GM12878 (cell line): ENCODE data around the gene CACNA1E. TPM values are rescaled to one million over a fixed set of nuclear protein-coding genes. Genes with fewer than 3 reads are reported as not detected.
A peak's percentile ranks its signal among the peaks of the same experiment; 100 is the strongest.

Experiments used
- ATAC-seq: fragments of 200-7000 bp; cut with Tn5 transposase; 3 replicates; pipeline ENCODE4 v1.9.1; 2020; ENCODE audit warnings: mild to moderate bottlenecking, moderate library complexity
- BruUV-seq: library from RNA; stranded (reverse); fragments of 400-500 nt; replicated peaks from 2 replicates; lab custom pipeline; 2021; lab: Mats Ljungman, UMichigan
- CTCF ChIA-PET: fragments of 300-600 bp; sonication (Branson Sonifier 250); formaldehyde crosslinking; extraction: SDS; loops from one replicate; lab custom pipeline; 2021; ENCODE audit warnings: inconsistent platforms; lab: Yijun Ruan, JAX
- POLR2A ChIA-PET: fragments of 350-600 bp; formaldehyde crosslinking; extraction: SDS; loops from one replicate; lab custom pipeline; 2021; ENCODE audit warnings: inconsistent platforms; lab: Charles Lee
- RAD21 ChIA-PET: fragments of 300-600 bp; sonication (Branson Sonifier 250); formaldehyde crosslinking; loops from one replicate; lab custom pipeline; 2023; ENCODE audit warnings: antibody characterized with exemption; ENCODE audit not compliant: unreplicated experiment; lab: Charles Lee
- SMC1A ChIA-PET: fragments of 300-600 bp; sonication (Branson Sonifier 250); formaldehyde crosslinking; loops from one replicate; lab custom pipeline; 2023; ENCODE audit not compliant: unreplicated experiment, uncharacterized antibody; lab: Charles Lee
- DNase-seq: peaks from one replicate; pipeline ENCODE4 v3.0.0-alpha.2; 2011; ENCODE audit warnings: low read depth, low spot score
- FAIRE-seq: peaks from 3 replicates; lab custom pipeline; 2011; peaks lifted over from hg19 to GRCh38; lab: Jason Lieb, UNC
- H2AFZ ChIP-seq: 2 replicates; pipeline ENCODE4 v1.6.0; 2011; ENCODE audit warnings: low read depth, low read length, control low read depth; ENCODE audit not compliant: control insufficient read depth
- H3K27ac ChIP-seq: 2 replicates; pipeline ENCODE4 v1.5.1; 2011; ENCODE audit warnings: control low read depth; ENCODE audit not compliant: control insufficient read depth, insufficient read depth
- H3K27me3 ChIP-seq, 2 experiments: replicated peaks in 1 of 2; 2 replicates each; pipeline versions ENCODE4 v1.6.0 to v1.6.1; 2011; ENCODE audit warnings: low read length in 1 of 2; ENCODE audit not compliant: control insufficient read depth in 2 of 2, insufficient read depth in 2 of 2
- H3K36me3 ChIP-seq, 2 experiments: 2 replicates each; pipeline ENCODE4 v1.5.1; 2011; ENCODE audit warnings: low read length in 1 of 2; ENCODE audit not compliant: control insufficient read depth in 2 of 2, insufficient read depth in 2 of 2
- H3K4me1 ChIP-seq: 2 replicates; pipeline ENCODE4 v1.6.1; 2011; ENCODE audit warnings: mild to moderate bottlenecking, low read length, moderate library complexity, mixed read lengths; ENCODE audit not compliant: control insufficient read depth, insufficient read depth
- H3K4me2 ChIP-seq: 2 replicates; pipeline ENCODE4 v1.6.0; 2011; ENCODE audit warnings: control low read depth; ENCODE audit not compliant: control insufficient read depth, insufficient read depth
- H3K4me3 ChIP-seq: fragments of 200-600 bp; sonication (generic); 2 replicates; pipeline ENCODE4 v1.5.1; 2016
- H3K79me2 ChIP-seq: 2 replicates; pipeline ENCODE4 v1.6.0; 2011; ENCODE audit warnings: low read length; ENCODE audit not compliant: control insufficient read depth, insufficient read depth
- H3K9ac ChIP-seq: 2 replicates; pipeline ENCODE4 v1.8.0; 2011; ENCODE audit warnings: low read length, control low read depth, mixed read lengths; ENCODE audit not compliant: control insufficient read depth, insufficient read depth
- H3K9me3 ChIP-seq: replicated peaks from 3 replicates; pipeline ENCODE4 v1.5.1; 2011; ENCODE audit warnings: mild to moderate bottlenecking, low read length; ENCODE audit not compliant: control insufficient read depth, insufficient read depth
- H4K20me1 ChIP-seq: 2 replicates; pipeline ENCODE4 v1.6.0; 2011; ENCODE audit not compliant: control insufficient read depth, insufficient read depth
- BHLHE40 ChIP-seq, 2 experiments: fragments of 450-650 bp in 1 of 2; IDR thresholded peaks; 2 replicates each; pipeline ENCODE4 v1.6.1; 2011 to 2017; ENCODE audit warnings: low read depth in 2 of 2, borderline replicate concordance in 1 of 2, improper control_type of control experiment in 1 of 2, low read length in 1 of 2, mild to moderate bottlenecking in 1 of 2
- CHD2 ChIP-seq: IDR thresholded peaks from 2 replicates; pipeline ENCODE4 v1.6.1; 2011; ENCODE audit warnings: low read depth, low read length, improper control_type of control experiment, borderline replicate concordance
- DPF2 ChIP-seq: fragments of 450-650 bp; IDR thresholded peaks from 2 replicates; pipeline ENCODE4 v1.6.1; 2017; ENCODE audit warnings: mild to moderate bottlenecking
- EP300 ChIP-seq, 2 experiments: fragments of 150-350 bp in 1 of 2; IDR thresholded peaks; 2 replicates each; pipeline ENCODE4 v1.6.1; 2011 to 2012; ENCODE audit warnings: low read depth in 2 of 2, low read length in 2 of 2, borderline replicate concordance in 1 of 2, improper control_type of control experiment in 1 of 2, inconsistent platforms in 1 of 2; ENCODE audit not compliant: control insufficient read depth in 1 of 2
- IKZF1 ChIP-seq: fragments of 450-650 bp; conservative IDR thresholded peaks from 2 replicates; pipeline ENCODE4 v1.6.1; 2017; ENCODE audit warnings: antibody characterized with exemption, mild to moderate bottlenecking
- IKZF2 ChIP-seq, 2 experiments: fragments of 450-650 bp; IDR thresholded peaks; 2 replicates each; pipeline ENCODE4 v1.6.1; 2017; ENCODE audit warnings: mild to moderate bottlenecking in 2 of 2, moderate library complexity in 2 of 2
- MEF2B ChIP-seq: fragments of 450-650 bp; IDR thresholded peaks from 2 replicates; pipeline ENCODE4 v1.6.1; 2018; ENCODE audit warnings: mild to moderate bottlenecking, moderate library complexity; ENCODE audit not compliant: partially characterized antibody, poor library complexity, severe bottlenecking
- MTA2 ChIP-seq: fragments of 450-650 bp; IDR thresholded peaks from 2 replicates; pipeline ENCODE4 v1.6.1; 2016; ENCODE audit warnings: low read depth, mild to moderate bottlenecking, moderate library complexity
- MTA3 ChIP-seq: IDR thresholded peaks from 2 replicates; pipeline ENCODE4 v1.6.1; 2012; ENCODE audit warnings: low read length, inconsistent platforms, borderline replicate concordance
- NBN ChIP-seq: fragments of 450-650 bp; IDR thresholded peaks from 2 replicates; pipeline ENCODE4 v1.6.1; 2016
- NFIC ChIP-seq: IDR thresholded peaks from 2 replicates; pipeline ENCODE4 v1.6.1; 2012; ENCODE audit warnings: low read depth, mild to moderate bottlenecking, inconsistent platforms, low read length, moderate library complexity
- NR2F1 ChIP-seq: fragments of 450-650 bp; conservative IDR thresholded peaks from 2 replicates; pipeline ENCODE4 v1.6.1; 2017; ENCODE audit warnings: mild to moderate bottlenecking
- RAD51 ChIP-seq: fragments of 450-650 bp; IDR thresholded peaks from 2 replicates; pipeline ENCODE4 v1.6.1; 2016; ENCODE audit warnings: moderate library complexity, mild to moderate bottlenecking, inconsistent platforms
- RUNX3 ChIP-seq: IDR thresholded peaks from 2 replicates; pipeline ENCODE4 v1.6.1; 2012; ENCODE audit warnings: low read length, inconsistent platforms
- YY1 ChIP-seq: IDR thresholded peaks from 2 replicates; pipeline ENCODE4 v1.6.1; 2011; ENCODE audit warnings: low read depth, mild to moderate bottlenecking, low read length
- WGBS: methylation state at CpG from one replicate; pipeline ENCODE4 v1.1.6; 2016; ENCODE audit warnings: low lambda C conversion rate; ENCODE audit not compliant: insufficient replicate concordance, insufficient coverage; ENCODE audit errors: missing lambda C conversion rate; 5-methylcytosine and 5-hydroxymethylcytosine counted together
- in situ Hi-C: fragments of 300-500 bp; cut with MboI; formaldehyde crosslinking; loops from 9 replicates; pipeline ENCODE4 v1.14.3; 2018; ENCODE audit warnings: mixed read lengths
- intact Hi-C: fragments of 100-400 bp; cut with micrococcal nuclease; formaldehyde crosslinking; loops from one replicate; pipeline ENCODE4 v1.14.2; 2022; ENCODE audit not compliant: unreplicated experiment
- polyA plus RNA-seq, 11 experiments: library from polyadenylated mRNA; depleted of rRNA in 4 of 11; unstranded in 6 of 11; stranded (reverse) in 5 of 11; fragments of >200 nt; fragmentation: Nextera tagmentation in 4 of 11; fragmentation: Illumina TruSeq in 1 of 11; extraction: Ambion mirVana in 4 of 11; extraction: Trizol in 1 of 11; gene quantifications; 1 replicate in 1 of 11; 2 replicates in 10 of 11; pipeline versions ENCODE4 v1.2.1 to v1.2.3, GENCODE V29; 2011 to 2016; ENCODE audit warnings: inconsistent platforms in 2 of 11, missing spikeins in 2 of 11, low read depth in 1 of 11
- total RNA-seq, 4 experiments: library from RNA; depleted of rRNA in 3 of 4; stranded (reverse); fragments of >200 nt in 3 of 4; fragmentation: Illumina TruSeq in 1 of 4; extraction: Trizol in 1 of 4; gene quantifications; 2 replicates each; pipeline versions ENCODE4 v1.2.1 to v1.2.3, GENCODE V29; 2013 to 2021
- TF ChIP-seq, protein P1 (sequence below): fragments of 450-650 bp; IDR thresholded peaks from 2 replicates; pipeline ENCODE4 v1.6.1; 2016; ENCODE audit warnings: mild to moderate bottlenecking
- TF ChIP-seq, protein P2 (sequence below): fragments of 450-650 bp; IDR thresholded peaks from 2 replicates; pipeline ENCODE4 v1.6.1; 2017; ENCODE audit warnings: low read depth, mild to moderate bottlenecking, moderate library complexity
- TF ChIP-seq, protein P3 (sequence below): fragments of 450-650 bp; IDR thresholded peaks from 2 replicates; pipeline ENCODE4 v1.6.1; 2017; ENCODE audit warnings: mild to moderate bottlenecking, moderate library complexity

CACNA1E gene
- total and polyA plus RNA-seq, 10 of the 15 experiments (the other 5 are each of a cell fraction or from before 2014, with no cell fraction given) = 0.57 to 22.0 (median 8.5) TPM

DNA sequence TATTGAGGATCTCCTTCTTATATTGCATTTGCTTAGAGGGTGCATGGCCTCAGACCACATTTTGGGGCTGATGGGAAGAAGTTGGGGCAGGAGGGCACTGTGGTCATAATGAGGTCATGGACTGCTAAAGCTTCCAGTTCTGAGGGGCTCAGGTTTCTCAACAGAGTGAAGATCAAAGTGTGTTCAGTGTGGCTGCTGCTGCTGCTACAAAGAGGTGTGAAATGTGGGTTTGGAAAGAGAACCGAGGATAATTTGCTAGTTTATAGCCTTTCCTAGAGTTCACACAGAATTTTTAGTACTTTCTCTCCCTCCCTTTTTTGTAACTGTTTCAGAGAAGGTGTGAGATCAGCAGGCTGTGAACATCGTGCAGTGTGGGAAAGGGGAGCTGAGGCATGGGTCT lies 73.3 kb downstream of the CACNA1E start:
- Histone ChIP-seq H3K9ac (no peak overlapping the region), H3K36me3 (no peaks in the 10 kb centered on the region), H3K4me2 (no peak overlapping the region), H3K4me1 (no peaks in the 10 kb centered on the region), H3K79me2 (no peaks in the 10 kb centered on the region), H3K27ac (no peak overlapping the region), H3K27me3 (no peaks in the 10 kb centered on the region), H2AFZ (no peak overlapping the region), H4K20me1 (no peaks in the 10 kb centered on the region), H3K9me3 (no peaks in the 10 kb centered on the region), H3K4me3 (no peak overlapping the region)
- ChIA-PET SMC1A (interaction anchor here (0.7 to 2.4 kb wide), 8 partner anchors 9 to 126 kb away, joined by 3 to 13 read pairs (median 4); no protein-coding TSS in a partner anchor), POLR2A (no interaction called here), CTCF (interaction anchor here (1.4 to 5.4 kb wide), 3 partner anchors 13 to 77 kb away, joined by 5 to 18 read pairs (median 6); no protein-coding TSS in a partner anchor), RAD21 (interaction anchor here (0.6 to 1.7 kb wide), 5 partner anchors 70 to 380 kb away, joined by 3 to 6 read pairs (median 3); no protein-coding TSS in a partner anchor)
- intact Hi-C loops = loop anchor here (1.0 kb wide), 1 partner anchor 381 kb away; no protein-coding TSS in a partner anchor
- ATAC-seq (peak; percentile 77), FAIRE-seq (no peak), DNase-seq (no peak)
- no TSS peak for BruUV-seq
- in situ Hi-C loops = no loop called here
- WGBS = 34% methylated on average over 2 of the region's 2 CpGs
- TF ChIP-seq DPF2 (0 out of 2 replicates have a peak, but pooled peaks have one; percentile 35), MEF2B (peak; percentile 53), BHLHE40 (IDR thresholded peaks at IDR 0.05; ENCODE audit: borderline replicate concordance in 1 of 2, low read depth in 2 of 2, low read length in 1 of 2) (peak; percentile 33 to 57; a peak in 1 of 4 replicates), NFIC (no peak), RUNX3 (peak; percentile 41; the same call in 1 of the 2 replicates), YY1 (no peak), IKZF2 (IDR thresholded peaks at IDR 0.05) (peak; percentile 87 to 89; a peak in 3 of 4 replicates), EP300 (IDR thresholded peaks at IDR 0.05; ENCODE audit: borderline replicate concordance in 1 of 2, control insufficient read depth in 1 of 2, low read depth in 2 of 2, low read length in 2 of 2) (peak; percentile 10 to 54; a peak in 2 of 4 replicates), MTA2 (peak; percentile 89), CHD2 (0 out of 2 replicates have a peak, but pooled peaks have one; percentile 51), IKZF1 (peak; percentile 75), MTA3 (no peak), NBN (peak; percentile 45; the same call in 1 of the 2 replicates), RAD51 (no peak), NR2F1 (peak; percentile 89)
- TF ChIP-seq, protein P1, sequence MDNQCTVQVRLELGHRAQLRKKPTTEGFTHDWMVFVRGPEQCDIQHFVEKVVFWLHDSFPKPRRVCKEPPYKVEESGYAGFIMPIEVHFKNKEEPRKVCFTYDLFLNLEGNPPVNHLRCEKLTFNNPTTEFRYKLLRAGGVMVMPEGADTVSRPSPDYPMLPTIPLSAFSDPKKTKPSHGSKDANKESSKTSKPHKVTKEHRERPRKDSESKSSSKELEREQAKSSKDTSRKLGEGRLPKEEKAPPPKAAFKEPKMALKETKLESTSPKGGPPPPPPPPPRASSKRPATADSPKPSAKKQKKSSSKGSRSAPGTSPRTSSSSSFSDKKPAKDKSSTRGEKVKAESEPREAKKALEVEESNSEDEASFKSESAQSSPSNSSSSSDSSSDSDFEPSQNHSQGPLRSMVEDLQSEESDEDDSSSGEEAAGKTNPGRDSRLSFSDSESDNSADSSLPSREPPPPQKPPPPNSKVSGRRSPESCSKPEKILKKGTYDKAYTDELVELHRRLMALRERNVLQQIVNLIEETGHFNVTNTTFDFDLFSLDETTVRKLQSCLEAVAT = peak; percentile 78
- TF ChIP-seq, protein P2, sequence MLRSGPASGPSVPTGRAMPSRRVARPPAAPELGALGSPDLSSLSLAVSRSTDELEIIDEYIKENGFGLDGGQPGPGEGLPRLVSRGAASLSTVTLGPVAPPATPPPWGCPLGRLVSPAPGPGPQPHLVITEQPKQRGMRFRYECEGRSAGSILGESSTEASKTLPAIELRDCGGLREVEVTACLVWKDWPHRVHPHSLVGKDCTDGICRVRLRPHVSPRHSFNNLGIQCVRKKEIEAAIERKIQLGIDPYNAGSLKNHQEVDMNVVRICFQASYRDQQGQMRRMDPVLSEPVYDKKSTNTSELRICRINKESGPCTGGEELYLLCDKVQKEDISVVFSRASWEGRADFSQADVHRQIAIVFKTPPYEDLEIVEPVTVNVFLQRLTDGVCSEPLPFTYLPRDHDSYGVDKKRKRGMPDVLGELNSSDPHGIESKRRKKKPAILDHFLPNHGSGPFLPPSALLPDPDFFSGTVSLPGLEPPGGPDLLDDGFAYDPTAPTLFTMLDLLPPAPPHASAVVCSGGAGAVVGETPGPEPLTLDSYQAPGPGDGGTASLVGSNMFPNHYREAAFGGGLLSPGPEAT = peak; percentile 62; the same call in 1 of the 2 replicates
- TF ChIP-seq, protein P3, sequence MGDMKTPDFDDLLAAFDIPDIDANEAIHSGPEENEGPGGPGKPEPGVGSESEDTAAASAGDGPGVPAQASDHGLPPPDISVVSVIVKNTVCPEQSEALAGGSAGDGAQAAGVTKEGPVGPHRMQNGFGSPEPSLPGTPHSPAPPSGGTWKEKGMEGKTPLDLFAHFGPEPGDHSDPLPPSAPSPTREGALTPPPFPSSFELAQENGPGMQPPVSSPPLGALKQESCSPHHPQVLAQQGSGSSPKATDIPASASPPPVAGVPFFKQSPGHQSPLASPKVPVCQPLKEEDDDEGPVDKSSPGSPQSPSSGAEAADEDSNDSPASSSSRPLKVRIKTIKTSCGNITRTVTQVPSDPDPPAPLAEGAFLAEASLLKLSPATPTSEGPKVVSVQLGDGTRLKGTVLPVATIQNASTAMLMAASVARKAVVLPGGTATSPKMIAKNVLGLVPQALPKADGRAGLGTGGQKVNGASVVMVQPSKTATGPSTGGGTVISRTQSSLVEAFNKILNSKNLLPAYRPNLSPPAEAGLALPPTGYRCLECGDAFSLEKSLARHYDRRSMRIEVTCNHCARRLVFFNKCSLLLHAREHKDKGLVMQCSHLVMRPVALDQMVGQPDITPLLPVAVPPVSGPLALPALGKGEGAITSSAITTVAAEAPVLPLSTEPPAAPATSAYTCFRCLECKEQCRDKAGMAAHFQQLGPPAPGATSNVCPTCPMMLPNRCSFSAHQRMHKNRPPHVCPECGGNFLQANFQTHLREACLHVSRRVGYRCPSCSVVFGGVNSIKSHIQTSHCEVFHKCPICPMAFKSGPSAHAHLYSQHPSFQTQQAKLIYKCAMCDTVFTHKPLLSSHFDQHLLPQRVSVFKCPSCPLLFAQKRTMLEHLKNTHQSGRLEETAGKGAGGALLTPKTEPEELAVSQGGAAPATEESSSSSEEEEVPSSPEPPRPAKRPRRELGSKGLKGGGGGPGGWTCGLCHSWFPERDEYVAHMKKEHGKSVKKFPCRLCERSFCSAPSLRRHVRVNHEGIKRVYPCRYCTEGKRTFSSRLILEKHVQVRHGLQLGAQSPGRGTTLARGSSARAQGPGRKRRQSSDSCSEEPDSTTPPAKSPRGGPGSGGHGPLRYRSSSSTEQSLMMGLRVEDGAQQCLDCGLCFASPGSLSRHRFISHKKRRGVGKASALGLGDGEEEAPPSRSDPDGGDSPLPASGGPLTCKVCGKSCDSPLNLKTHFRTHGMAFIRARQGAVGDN = peak; percentile 66; the same call in 1 of the 2 replicates
